ENCODE results near the gene IL17RA. TPM values are rescaled to one million over a fixed set of nuclear protein-coding genes. Genes with fewer than 3 reads are reported as not detected.

Gene IL17RA
- total and polyA plus RNA-seq, 2 experiments from 2014 or later: 13.9 to 18.3 TPM

DNA sequence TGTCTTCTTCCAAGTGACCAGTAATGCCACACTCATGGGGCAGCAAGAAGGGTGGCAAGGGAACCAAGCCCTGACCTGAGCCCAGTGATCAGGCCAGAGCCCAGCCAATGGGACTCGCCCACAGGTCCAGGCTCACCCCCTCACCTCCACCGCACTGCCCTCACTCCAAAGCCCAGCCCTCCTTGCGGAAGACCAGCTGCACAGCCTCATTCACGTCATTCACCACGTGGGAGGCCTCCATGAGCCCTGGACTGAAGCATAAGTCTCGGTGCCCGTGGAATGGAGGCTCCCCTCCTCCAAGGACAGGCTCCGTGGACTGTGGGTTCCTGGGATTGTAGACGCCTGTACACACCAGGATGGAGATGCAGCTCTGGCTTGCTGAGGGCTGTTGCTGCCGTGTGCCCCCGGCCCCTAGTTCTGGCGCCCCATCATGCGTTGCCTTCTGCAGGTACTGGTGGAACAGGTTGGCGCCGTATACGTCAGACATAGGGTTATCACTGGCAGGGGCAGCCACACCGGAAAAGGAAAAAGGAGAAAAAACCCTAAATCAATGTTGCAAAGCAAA is 53.1 kb downstream of the IL17RA start:
- H3K36me3 ChIP-seq (ENCODE audit: low read depth): peaks cover 9% of the 10 kb centered on the region
- DNase-seq: no peak
- TF ChIP-seq EZH2phosphoT487 (IDR thresholded peaks at IDR 0.05; ENCODE audit: insufficient read depth, low read depth): no peak
- TF ChIP-seq EZH2 (IDR thresholded peaks at IDR 0.05; ENCODE audit: insufficient read depth, poor library complexity, severe bottlenecking): no peak
- H3K9ac ChIP-seq: no peak overlapping the region
- H3K79me2 ChIP-seq (ENCODE audit: insufficient read depth): no peaks in the 10 kb centered on the region
- H3K4me1 ChIP-seq (ENCODE audit: insufficient read depth): no peaks in the 10 kb centered on the region
- H3K27ac ChIP-seq: no peak overlapping the region
- no peaks in the 10 kb centered on the region for H3K9me3 ChIP-seq (ENCODE audit: low read depth)
- no peaks in the 10 kb centered on the region for H4K20me1 ChIP-seq (ENCODE audit: insufficient read depth)
- no peak overlapping the region for H2AFZ ChIP-seq
- H3F3A ChIP-seq (ENCODE audit: insufficient read depth): no peaks in the 10 kb centered on the region
- no peaks in the 10 kb centered on the region for H3K27me3 ChIP-seq (replicated peaks; ENCODE audit: insufficient read depth)
- no peak overlapping the region for H3K4me2 ChIP-seq (ENCODE audit: unreplicated experiment)
- H3K4me3 ChIP-seq: no peak overlapping the region
- in situ Hi-C loops (cut with MboI): no loop called here
- WGBS, 2 experiments (ENCODE audit: low coverage in 1 of 2, low lambda C conversion rate in 2 of 2, missing lambda C conversion rate in 2 of 2): 93 to 94% methylated on average over 16 to 17 of the region's 17 CpGs
- H3K9me2 ChIP-seq (ENCODE audit: insufficient read depth): no peaks in the 10 kb centered on the region

DNA sequence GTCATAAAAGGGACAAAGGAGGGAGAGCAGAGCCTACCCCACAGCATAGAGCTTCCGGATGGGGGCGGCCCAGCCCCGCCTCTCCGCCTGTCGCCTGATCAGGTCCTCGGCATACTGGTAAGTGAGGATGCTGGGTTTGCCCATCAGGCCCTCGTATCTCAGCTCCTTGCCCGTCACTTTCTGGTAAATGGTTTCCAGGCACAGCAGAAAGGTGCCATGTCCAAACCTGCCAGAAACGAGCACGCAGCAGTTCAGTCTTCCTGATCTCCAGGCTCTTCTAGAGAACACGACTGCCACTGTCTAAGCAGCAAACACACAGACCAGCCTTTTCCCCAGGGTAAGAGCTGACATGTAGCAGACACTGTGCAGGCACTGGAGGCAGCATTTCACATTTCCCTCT is 53.7 kb downstream of the IL17RA start:
- no peak for TF ChIP-seq EZH2phosphoT487 (IDR thresholded peaks at IDR 0.05; ENCODE audit: insufficient read depth, low read depth)
- TF ChIP-seq EZH2 (IDR thresholded peaks at IDR 0.05; ENCODE audit: insufficient read depth, poor library complexity, severe bottlenecking): no peak
- H3K4me2 ChIP-seq (ENCODE audit: unreplicated experiment): no peak overlapping the region
- no peaks in the 10 kb centered on the region for H3K79me2 ChIP-seq (ENCODE audit: insufficient read depth)
- no peaks in the 10 kb centered on the region for H3K9me2 ChIP-seq (ENCODE audit: insufficient read depth)
- no peak overlapping the region for H3K4me3 ChIP-seq
- in situ Hi-C loops (cut with MboI): no loop called here
- no peak overlapping the region for H2AFZ ChIP-seq
- H3K4me1 ChIP-seq (ENCODE audit: insufficient read depth): no peaks in the 10 kb centered on the region
- H3F3A ChIP-seq (ENCODE audit: insufficient read depth): no peaks in the 10 kb centered on the region
- no peaks in the 10 kb centered on the region for H3K9me3 ChIP-seq (ENCODE audit: low read depth)
- 78 to 84% methylated on average over 11 of the region's 11 CpGs for WGBS, 2 experiments (ENCODE audit: low coverage in 1 of 2, low lambda C conversion rate in 2 of 2, missing lambda C conversion rate in 2 of 2)
- no peak for DNase-seq
- no peaks in the 10 kb centered on the region for H4K20me1 ChIP-seq (ENCODE audit: insufficient read depth)
- H3K27ac ChIP-seq: no peak overlapping the region
- peaks cover 9% of the 10 kb centered on the region for H3K36me3 ChIP-seq (ENCODE audit: low read depth)
- H3K27me3 ChIP-seq (replicated peaks; ENCODE audit: insufficient read depth): no peaks in the 10 kb centered on the region
- no peak overlapping the region for H3K9ac ChIP-seq

GRCh38 chr22:17140022-17140421 is 55.2 kb downstream of the IL17RA start:
- WGBS, 2 experiments (ENCODE audit: low coverage in 1 of 2, low lambda C conversion rate in 2 of 2, missing lambda C conversion rate in 2 of 2): 91 to 92% methylated on average over 8 of the region's 8 CpGs
- H3K36me3 ChIP-seq (ENCODE audit: low read depth): peaks cover 9% of the 10 kb centered on the region
- H3K27me3 ChIP-seq (replicated peaks; ENCODE audit: insufficient read depth): no peaks in the 10 kb centered on the region
- DNase-seq: no peak
- no peaks in the 10 kb centered on the region for H3K9me3 ChIP-seq (ENCODE audit: low read depth)
- no peak overlapping the region for H3K27ac ChIP-seq
- no peak overlapping the region for H3K9ac ChIP-seq
- H3K4me2 ChIP-seq (ENCODE audit: unreplicated experiment): no peak overlapping the region
- in situ Hi-C loops (cut with MboI): no loop called here
- H3K9me2 ChIP-seq (ENCODE audit: insufficient read depth): no peaks in the 10 kb centered on the region
- no peaks in the 10 kb centered on the region for H3F3A ChIP-seq (ENCODE audit: insufficient read depth)
- H4K20me1 ChIP-seq (ENCODE audit: insufficient read depth): no peaks in the 10 kb centered on the region
- H3K79me2 ChIP-seq (ENCODE audit: insufficient read depth): no peaks in the 10 kb centered on the region
- H3K4me3 ChIP-seq: no peak overlapping the region
- no peak for TF ChIP-seq EZH2phosphoT487 (IDR thresholded peaks at IDR 0.05; ENCODE audit: insufficient read depth, low read depth)
- no peak for TF ChIP-seq EZH2 (IDR thresholded peaks at IDR 0.05; ENCODE audit: insufficient read depth, poor library complexity, severe bottlenecking)
- no peaks in the 10 kb centered on the region for H3K4me1 ChIP-seq (ENCODE audit: insufficient read depth)
- no peak overlapping the region for H2AFZ ChIP-seq

DNA sequence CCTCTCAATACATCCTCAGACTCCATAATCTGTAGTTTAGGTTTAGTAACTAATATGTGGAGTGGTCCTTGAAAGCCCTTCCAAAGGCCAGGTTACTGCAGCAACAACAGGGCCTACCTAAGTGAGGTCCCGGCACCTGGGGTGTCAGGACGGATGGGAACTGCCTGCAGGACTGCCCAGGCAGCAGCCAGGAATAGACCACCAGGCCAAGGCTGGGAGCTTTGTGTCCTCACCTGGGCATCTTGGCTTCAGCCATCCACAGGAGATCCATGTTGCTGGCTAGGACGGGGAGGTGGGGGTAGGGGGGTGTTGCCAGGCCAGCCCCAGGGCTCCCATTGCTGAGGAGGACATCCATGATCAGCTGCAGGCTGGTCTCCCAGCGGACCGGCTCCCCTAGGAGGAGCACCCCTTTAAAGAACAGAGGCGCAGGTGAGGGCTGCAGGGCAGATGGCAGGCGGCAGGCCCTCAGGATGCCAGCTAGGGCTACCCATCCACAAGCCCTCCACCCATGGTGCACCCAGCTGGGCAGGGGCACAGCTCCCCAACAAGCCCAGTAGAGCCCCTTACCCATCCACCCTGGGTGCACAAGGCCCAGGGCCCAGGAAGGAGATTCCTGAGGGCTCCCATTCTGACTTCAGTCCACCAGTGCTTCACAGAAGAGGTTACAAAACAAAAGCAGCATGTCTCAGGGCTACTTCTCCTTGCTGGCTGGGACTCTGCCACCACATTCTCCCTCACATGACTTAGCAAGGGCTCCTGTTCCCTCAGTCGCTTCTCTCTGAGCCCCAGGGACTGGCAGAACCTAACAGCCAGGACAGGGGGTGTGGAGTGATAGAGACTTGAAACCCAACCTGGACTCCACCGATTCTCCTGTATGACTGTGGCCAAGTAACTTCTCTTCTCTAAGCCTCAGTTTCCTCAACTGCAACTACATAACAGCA is 56.3 kb downstream of the IL17RA start:
- Histone ChIP-seq H3F3A (ENCODE audit: insufficient read depth) (no peaks in the 10 kb centered on the region), H3K9ac (no peak overlapping the region), H3K4me1 (ENCODE audit: insufficient read depth) (no peaks in the 10 kb centered on the region), H3K4me3 (no peak overlapping the region), H3K4me2 (ENCODE audit: unreplicated experiment) (no peak overlapping the region), H3K36me3 (ENCODE audit: low read depth) (peaks cover 9% of the 10 kb centered on the region), H3K27me3 (replicated peaks; ENCODE audit: insufficient read depth) (no peaks in the 10 kb centered on the region), H3K9me3 (ENCODE audit: low read depth) (no peaks in the 10 kb centered on the region), H2AFZ (no peak overlapping the region), H4K20me1 (ENCODE audit: insufficient read depth) (no peaks in the 10 kb centered on the region; the same call in 1 of the 2 replicates), H3K79me2 (ENCODE audit: insufficient read depth) (no peaks in the 10 kb centered on the region), H3K27ac (no peak overlapping the region), H3K9me2 (ENCODE audit: insufficient read depth) (no peaks in the 10 kb centered on the region)
- TF ChIP-seq EZH2phosphoT487 (IDR thresholded peaks at IDR 0.05; ENCODE audit: insufficient read depth, low read depth) (no peak), EZH2 (IDR thresholded peaks at IDR 0.05; ENCODE audit: insufficient read depth, poor library complexity, severe bottlenecking) (no peak)
- DNase-seq: no peak
- WGBS, 2 experiments (ENCODE audit: low coverage in 1 of 2, low lambda C conversion rate in 2 of 2, missing lambda C conversion rate in 2 of 2): 97 to 99% methylated on average over 7 to 8 of the region's 9 CpGs
- in situ Hi-C loops (cut with MboI): no loop called here

Measured in GM23248 (cell line).